HG03575 (cell line): ENCODE data around the gene ADAM30.
"Not testable (repeated sequence)": the region's sequence is repeated elsewhere in the genome, so short reads cannot be mapped to it uniquely, and the experiment has no call there.

Source experiments
- ATAC-seq: cut with Tn5 transposase; IDR thresholded peaks from one replicate; pipeline ENCODE4 v1.9.1; 2021; ENCODE audit not compliant: unreplicated experiment, insufficient number of reproducible peaks, low FRiP score; ENCODE audit errors: extremely low read depth

Gene ADAM30

GRCh38 chr1:119882132-119883049 is 13.9 kb downstream of the ADAM30 start:
- ATAC-seq = no peak

GRCh38 chr1:119879510-119880434 is 16.5 kb downstream of the ADAM30 start:
- no peak for ATAC-seq

DNA sequence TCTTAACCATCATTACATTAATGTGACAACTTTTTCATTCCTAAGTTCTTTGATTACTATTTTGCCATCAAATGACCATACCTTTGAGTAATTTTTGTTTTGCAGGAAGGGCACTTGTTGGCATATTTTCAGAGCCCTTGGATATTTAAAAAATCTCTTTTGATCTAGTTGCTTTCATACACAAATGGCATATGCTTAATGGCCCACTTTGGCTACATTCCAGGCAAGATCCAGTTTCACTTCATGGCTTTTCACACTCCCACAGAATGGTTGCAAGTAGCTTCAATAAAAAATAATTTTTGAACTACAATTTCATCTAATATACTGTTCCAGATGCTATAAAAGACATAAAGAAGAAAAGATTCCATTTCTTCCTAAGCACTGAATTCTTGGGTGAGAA is 18.1 kb downstream of the ADAM30 start:
- ATAC-seq = no peak

- no peak for ATAC-seq
Observed at GRCh38 chr1:119874186-119874585, 22.1 kb downstream of the ADAM30 start.

- ATAC-seq = no peak
Observed at GRCh38 chr1:119873135-119874015, 22.9 kb downstream of the ADAM30 start.

DNA sequence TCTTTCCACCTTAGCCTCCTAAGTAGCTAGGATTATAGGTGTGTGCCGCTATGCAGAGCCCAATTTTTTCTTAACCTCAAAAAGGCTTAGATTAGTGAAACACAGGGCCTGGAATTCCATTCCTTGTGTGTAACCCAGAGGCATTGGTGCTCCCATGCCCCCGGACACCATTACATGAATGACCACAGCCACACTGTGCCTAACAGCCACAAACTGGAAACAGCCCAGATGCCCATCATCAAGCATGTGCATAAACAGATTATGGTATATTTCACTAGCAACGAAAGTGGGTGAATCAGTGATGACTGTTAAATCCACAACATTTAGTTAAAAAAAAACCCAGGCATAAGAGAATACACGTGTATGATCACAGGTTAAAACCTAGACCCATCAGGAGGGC is 24.4 kb downstream of the ADAM30 start:
- no peak for ATAC-seq

DNA sequence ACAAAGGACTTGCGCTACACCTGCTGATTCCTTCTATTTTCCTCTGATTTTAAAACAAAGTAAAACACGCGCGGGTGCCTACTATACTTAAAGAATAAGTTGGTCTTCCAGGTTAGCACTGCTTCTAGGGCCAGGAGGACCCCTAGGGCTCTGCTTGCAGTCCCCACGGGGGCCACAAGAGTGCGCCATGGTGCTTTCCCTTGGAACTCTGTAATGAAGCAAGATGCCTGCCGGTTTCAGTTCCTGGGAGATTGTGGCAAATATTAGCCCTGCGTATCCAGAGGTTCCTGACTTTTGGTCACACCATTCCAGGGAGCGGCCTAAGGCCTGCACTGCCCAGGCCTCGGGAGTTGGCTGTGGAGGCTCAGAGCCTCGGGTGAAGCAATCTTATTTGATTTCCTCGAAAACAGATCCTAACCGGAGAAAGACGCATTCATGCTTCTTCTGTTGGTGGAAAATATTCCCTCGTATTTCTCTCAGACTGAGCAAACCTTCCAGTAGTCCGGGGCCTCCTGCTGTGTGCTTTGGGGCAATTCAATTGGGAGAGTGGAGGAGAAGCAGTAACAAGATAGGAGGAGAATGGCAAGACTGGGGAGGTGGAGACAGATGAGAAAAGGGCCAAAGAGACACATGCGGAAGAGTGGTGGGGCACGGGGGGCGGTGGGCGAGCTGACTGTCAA is 25.3 kb downstream of the ADAM30 start:
- no peak for ATAC-seq

DNA sequence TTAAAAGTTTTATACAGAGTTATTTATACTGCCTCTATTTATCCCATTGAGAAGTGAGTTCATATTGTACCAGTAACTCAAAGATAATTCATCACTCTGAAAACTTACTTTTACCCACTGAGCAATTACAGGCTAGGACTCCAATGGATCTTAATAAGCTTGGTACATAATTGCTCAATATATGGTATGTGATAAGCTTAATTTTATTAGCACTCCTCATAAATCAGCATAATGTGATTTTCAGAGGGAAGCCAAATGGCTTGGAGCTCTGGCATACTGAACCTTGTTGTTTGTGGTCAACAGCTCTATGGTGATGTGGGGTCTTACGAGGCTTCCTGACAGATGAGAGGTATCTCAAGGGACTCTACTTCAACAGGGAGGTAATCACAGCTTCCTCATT is 26.3 kb downstream of the ADAM30 start:
- no peak for ATAC-seq

DNA sequence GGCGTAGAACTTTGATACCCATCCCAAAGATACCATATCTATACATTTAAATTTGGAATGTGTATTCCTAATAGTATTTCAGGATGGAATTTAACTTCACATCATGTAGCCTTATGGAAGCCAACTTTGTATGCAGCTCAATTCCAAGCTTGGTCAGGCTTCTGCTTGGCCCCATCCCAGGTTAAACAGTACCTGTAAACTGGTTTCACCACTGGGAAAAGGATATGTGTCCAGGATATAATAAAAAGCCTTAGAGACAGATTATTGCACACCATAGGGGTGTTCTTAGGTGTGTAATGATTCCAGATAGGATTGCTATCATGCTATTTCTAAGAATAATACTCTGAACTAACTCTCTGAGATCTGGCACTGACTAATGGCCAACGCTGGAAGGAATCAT is 28.1 kb downstream of the ADAM30 start:
- ATAC-seq = no peak

- ATAC-seq = no peak
Observed at GRCh38 chr1:119866451-119866850, 29.9 kb downstream of the ADAM30 start.

- no peak for ATAC-seq
Observed at GRCh38 chr1:119865627-119866026, 30.7 kb downstream of the ADAM30 start.

- no peak for ATAC-seq
Observed at GRCh38 chr1:119862276-119862675, 34.0 kb downstream of the ADAM30 start.

DNA sequence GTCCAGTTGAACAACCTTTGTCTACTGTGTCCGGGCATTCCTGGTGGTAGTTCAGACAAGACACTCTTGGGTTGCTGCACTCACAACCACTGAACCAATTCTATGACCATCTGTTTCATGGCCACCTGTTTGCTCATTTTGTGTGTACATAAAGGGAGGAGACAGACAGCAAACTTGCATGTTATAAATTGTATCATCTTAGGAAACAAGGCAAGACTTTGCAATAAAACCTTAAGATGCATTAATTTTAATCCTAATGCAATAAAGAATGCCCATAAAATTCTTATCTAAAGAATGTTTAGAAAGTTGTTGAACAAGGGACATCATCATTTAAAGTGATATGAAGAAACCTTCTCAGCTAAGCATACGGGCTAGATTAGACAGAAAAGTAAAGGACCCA is 34.8 kb downstream of the ADAM30 start:
- ATAC-seq = no peak

DNA sequence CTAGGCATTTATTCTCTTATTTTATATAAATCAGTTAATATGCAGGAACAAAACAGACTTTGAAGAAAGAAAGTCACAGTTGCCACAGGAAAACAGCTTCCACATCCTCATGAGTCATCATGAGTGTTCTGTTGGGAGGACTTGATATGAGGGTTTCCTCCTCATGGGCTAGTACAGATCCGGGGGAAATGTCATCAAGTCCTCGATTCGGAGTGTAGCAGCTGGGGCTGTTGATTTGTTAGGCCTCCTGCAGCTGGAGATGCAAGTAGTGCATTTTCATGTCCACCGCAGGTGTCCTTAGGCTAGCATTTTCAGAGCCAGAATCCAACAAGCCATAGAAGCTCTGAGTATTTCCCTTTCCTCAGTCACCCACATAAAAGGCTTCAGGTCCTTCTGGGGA is 36.7 kb downstream of the ADAM30 start:
- ATAC-seq = no peak

GRCh38 chr1:119858556-119859214 is 37.6 kb downstream of the ADAM30 start:
- ATAC-seq = not testable (repeated sequence)

DNA sequence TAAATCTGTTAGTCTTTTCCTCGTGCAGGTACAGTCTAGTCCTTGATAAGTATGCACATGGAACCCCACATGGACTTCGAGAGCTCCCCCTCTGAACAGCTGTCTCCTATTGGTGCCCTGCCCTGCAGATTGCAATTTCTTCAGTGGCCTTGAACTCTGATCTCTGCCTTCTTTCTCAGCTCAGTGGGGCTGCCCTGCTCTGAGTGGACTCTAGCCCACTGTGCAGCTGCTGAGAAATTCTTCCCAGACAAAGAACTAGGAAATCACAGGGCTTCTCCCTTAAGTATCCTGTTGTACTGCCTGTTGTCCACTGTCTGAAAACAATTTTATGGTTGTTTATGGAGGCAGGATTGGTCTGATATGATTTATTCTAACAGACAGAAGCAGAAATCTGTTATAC is 38.2 kb downstream of the ADAM30 start:
- ATAC-seq = no peak

GRCh38 chr1:119853155-119853554 is 43.2 kb downstream of the ADAM30 start:
- no peak for ATAC-seq

DNA sequence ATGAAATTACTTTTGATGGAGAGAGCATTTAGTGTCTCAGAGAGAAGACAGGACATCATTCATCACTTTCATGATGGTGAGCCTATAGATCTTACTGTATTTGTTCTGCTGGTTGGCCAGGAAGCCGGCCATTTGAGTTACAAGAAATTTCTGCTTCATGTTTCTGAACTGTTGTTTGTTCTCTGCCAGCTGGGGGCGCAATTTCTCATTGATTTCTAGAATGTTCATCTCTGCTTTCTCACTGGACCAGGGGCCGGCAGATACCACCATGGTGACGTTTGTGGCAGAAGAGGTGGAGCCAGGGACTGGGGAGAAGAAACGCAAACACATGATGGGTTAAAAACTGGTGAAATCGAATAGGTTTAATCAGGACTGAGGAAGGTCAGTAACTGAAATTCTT is 52.1 kb downstream of the ADAM30 start:
- not testable (repeated sequence) for ATAC-seq
